Measurements from ENCODE around the gene PTN. TPM values are rescaled to one million over a fixed set of nuclear protein-coding genes. Genes with fewer than 3 reads are reported as not detected.

The PTN gene
- total RNA-seq, 1 donor from 2014 or later = 10.4 TPM

DNA sequence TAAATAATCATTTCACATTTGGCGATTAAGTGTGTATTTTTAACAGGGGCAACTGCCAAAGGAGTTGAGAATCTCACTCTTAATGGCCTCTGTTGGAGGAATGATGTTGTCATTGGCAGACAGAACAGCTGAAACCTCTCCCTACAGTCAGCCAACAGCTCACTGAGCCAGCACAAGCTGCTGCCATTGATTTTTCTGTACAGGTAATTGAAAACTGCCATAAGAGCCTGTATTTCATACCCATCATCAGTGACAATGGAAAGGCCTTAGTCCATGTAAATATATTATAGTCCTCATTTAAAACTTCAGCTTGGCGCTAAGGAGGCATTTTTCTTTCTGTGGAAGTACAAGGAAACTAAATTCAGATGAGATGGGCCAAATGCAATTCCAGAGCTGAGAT, 28.1 kb upstream of the PTN start:
- TF ChIP-seq, protein P1, sequence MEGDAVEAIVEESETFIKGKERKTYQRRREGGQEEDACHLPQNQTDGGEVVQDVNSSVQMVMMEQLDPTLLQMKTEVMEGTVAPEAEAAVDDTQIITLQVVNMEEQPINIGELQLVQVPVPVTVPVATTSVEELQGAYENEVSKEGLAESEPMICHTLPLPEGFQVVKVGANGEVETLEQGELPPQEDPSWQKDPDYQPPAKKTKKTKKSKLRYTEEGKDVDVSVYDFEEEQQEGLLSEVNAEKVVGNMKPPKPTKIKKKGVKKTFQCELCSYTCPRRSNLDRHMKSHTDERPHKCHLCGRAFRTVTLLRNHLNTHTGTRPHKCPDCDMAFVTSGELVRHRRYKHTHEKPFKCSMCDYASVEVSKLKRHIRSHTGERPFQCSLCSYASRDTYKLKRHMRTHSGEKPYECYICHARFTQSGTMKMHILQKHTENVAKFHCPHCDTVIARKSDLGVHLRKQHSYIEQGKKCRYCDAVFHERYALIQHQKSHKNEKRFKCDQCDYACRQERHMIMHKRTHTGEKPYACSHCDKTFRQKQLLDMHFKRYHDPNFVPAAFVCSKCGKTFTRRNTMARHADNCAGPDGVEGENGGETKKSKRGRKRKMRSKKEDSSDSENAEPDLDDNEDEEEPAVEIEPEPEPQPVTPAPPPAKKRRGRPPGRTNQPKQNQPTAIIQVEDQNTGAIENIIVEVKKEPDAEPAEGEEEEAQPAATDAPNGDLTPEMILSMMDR (IDR thresholded peaks at IDR 0.05; ENCODE audit: insufficient read depth, low read length, poor library complexity, severe bottlenecking) = no peak
- no peaks in the 10 kb centered on the region for H3K36me3 ChIP-seq (ENCODE audit: control insufficient read depth, insufficient read depth, low read length)
- H3K27me3 ChIP-seq (ENCODE audit: control insufficient read depth, insufficient read depth, low read length) = no peaks in the 10 kb centered on the region
- H3K4me3 ChIP-seq (ENCODE audit: low read depth, low read length) = no peak overlapping the region
- DNase-seq (ENCODE audit: low read depth) = no peak

DNA sequence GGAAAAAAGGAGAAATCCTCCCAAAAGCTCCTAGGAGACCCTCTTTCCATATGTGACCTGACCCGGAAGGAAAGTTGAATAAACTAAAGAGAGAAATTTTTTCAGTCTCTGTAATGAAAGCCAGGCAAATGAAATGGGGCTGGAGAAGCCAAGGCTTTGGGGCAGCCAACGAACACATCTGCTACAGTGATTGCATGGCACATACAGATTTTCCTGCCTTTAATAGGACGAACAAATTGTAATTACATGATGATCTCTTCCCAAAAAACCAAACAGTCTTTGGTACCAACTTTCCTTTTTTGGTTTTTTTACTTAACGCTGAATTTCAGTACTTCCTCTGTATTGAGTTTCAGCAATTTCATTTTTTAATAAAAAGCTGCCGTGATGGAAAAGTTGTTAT, 23.5 kb upstream of the PTN start:
- no peak overlapping the region for H3K4me3 ChIP-seq (ENCODE audit: low read depth, low read length)
- no peak for DNase-seq (ENCODE audit: low read depth)
- TF ChIP-seq, protein P1 (IDR thresholded peaks at IDR 0.05; ENCODE audit: insufficient read depth, low read length, poor library complexity, severe bottlenecking) = no peak

DNA sequence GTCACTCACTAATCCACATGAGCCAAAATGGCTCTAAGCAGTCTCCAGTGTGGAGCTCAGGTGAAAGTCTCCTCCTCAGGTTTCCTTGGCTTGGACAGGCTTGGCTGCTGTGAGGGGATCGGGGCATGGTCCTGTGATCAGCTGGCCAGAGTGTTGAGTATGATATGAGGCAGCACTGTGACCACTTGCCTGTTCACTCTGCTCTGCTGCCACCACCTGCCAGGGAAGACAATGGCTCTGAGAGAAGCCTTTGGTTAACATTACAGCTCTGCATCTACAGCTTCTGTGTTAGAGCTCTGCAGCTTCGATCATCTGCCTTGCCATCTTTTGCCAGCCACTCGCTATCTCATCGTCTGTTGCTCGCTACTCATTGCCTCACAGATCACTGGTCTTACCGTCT, 20.1 kb upstream of the PTN start:
- H3K36me3 ChIP-seq (ENCODE audit: control insufficient read depth, insufficient read depth, low read length) = no peaks in the 10 kb centered on the region
- H3K4me3 ChIP-seq (ENCODE audit: low read depth, low read length) = no peak overlapping the region
- DNase-seq (ENCODE audit: low read depth) = no peak
- TF ChIP-seq, protein P1 (IDR thresholded peaks at IDR 0.05; ENCODE audit: insufficient read depth, low read length, poor library complexity, severe bottlenecking) = no peak
- H3K27me3 ChIP-seq (ENCODE audit: control insufficient read depth, insufficient read depth, low read length) = no peaks in the 10 kb centered on the region

More for the DNA sequence above, 23.5 kb upstream of the PTN start:
- H3K36me3 ChIP-seq (ENCODE audit: control insufficient read depth, insufficient read depth, low read length) = no peaks in the 10 kb centered on the region
- H3K27me3 ChIP-seq (ENCODE audit: control insufficient read depth, insufficient read depth, low read length) = no peaks in the 10 kb centered on the region

DNA sequence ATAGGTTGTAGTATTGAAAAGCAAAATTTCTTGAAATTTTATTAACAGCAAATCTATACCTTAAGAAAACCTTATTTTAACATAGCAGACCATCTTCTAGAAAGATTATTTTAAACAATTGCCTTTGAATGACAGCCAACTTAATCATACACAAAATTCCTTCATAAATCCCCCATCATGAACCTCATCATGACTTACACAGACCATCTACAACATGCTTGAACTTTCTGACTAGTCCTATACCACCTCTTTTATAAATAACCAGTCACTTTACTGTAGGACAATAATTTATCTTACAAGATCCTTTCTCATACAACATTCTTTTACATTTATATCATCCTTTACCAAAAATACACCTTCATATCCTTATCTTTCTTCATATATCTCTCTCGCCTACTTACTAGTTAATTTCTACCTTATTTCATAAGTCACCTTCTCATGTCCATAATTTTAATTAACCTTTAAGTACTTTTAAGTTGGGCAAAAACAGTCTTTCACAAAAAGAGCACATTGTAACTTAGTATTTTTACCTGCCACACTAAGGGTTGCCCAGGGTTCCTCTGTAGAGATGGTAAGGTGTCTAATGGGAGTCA, 16.6 kb upstream of the PTN start:
- no peak for DNase-seq (ENCODE audit: low read depth)
- no peak overlapping the region for H3K4me3 ChIP-seq (ENCODE audit: low read depth, low read length)
- no peaks in the 10 kb centered on the region for H3K36me3 ChIP-seq (ENCODE audit: control insufficient read depth, insufficient read depth, low read length)
- TF ChIP-seq, protein P1 (IDR thresholded peaks at IDR 0.05; ENCODE audit: insufficient read depth, low read length, poor library complexity, severe bottlenecking) = no peak
- H3K27me3 ChIP-seq (ENCODE audit: control insufficient read depth, insufficient read depth, low read length) = no peaks in the 10 kb centered on the region

DNA sequence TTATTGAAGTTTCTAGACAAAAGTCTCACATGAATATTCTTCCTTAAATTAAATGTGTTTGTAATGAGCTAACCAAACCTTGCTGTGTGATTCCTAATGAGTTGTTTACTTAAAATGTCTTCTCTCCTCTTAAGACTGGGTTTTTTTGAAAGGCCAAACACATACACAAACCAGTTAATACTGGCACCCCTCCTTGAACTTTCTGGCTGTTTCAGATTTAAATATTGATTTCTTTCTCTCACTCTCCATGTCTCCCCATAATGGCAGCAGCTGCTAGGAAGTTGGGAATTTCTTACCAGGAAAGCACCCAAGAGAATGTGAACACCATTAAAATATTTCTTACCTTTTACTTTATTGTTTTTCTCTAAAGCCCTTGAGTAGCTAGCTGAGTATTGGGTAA, 11.4 kb upstream of the PTN start:
- no peak overlapping the region for H3K4me3 ChIP-seq (ENCODE audit: low read depth, low read length)
- no peaks in the 10 kb centered on the region for H3K27me3 ChIP-seq (ENCODE audit: control insufficient read depth, insufficient read depth, low read length)
- H3K36me3 ChIP-seq (ENCODE audit: control insufficient read depth, insufficient read depth, low read length) = no peaks in the 10 kb centered on the region
- TF ChIP-seq, protein P1 (IDR thresholded peaks at IDR 0.05; ENCODE audit: insufficient read depth, low read length, poor library complexity, severe bottlenecking) = no peak
- no peak for DNase-seq (ENCODE audit: low read depth)

DNA sequence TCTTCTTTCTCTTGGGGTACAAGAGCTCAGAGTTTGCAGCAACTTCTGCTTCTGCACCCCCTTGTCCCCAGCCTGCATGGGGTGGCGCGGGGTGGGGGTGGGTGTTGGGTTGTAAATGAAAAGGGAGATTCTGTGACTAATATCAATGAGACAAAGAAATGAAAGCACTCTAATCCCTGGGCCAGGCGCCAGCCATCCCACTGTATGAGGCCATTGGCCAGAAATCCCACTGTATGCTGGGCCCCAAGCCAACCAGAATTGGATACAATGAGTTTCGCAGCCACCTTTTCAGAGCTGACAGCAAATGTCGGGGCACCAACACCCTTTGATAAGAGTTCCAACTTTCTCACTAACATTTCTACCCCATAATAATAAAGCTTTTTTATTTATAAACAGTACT, 10.9 kb upstream of the PTN start:
- TF ChIP-seq, protein P1 (IDR thresholded peaks at IDR 0.05; ENCODE audit: insufficient read depth, low read length, poor library complexity, severe bottlenecking) = no peak
- DNase-seq (ENCODE audit: low read depth) = no peak
- H3K36me3 ChIP-seq (ENCODE audit: control insufficient read depth, insufficient read depth, low read length) = no peaks in the 10 kb centered on the region

More for the DNA sequence above, 10.9 kb upstream of the PTN start:
- no peaks in the 10 kb centered on the region for H3K27me3 ChIP-seq (ENCODE audit: control insufficient read depth, insufficient read depth, low read length)
- H3K4me3 ChIP-seq (ENCODE audit: low read depth, low read length) = no peak overlapping the region

Data from kidney epithelial cell (primary cell).